ENCODE data around the gene C1GALT1. TPM values are rescaled to one million over a fixed set of nuclear protein-coding genes. Genes with fewer than 3 reads are reported as not detected.

C1GALT1 gene
- total RNA-seq, 2 experiments from 2014 or later = 40.9 to 41.9 TPM

DNA sequence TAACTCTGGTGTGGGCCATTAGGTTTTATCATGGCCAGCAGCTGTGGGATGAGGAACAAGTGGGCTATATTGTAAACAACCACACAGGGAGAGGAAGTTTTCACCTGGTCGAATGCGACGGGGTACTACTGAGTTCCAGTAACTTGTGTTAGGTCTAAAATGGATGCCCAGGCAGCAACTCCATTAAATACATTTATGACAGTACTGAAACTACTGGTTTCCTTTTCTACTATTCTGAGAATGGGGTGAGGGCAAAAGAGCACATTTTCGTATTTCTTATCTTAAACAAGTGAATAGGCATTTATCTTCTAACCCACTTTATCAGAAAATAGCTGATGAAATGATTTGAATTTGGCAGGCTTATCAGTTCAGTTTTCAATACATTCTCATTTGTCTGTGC is 109.7 kb downstream of the C1GALT1 start:
- Mint-ChIP-seq H3K27ac (no peak overlapping the region), H3K4me3 (no peak overlapping the region), H3K27me3 (no peaks in the 10 kb centered on the region), H3K9me3 (no peaks in the 10 kb centered on the region), H3K4me1 (peaks cover 3% of the 10 kb centered on the region), H3K36me3 (no peaks in the 10 kb centered on the region)
- no peak for DNase-seq

GRCh38 chr7:7292608-7293007 is 110.3 kb downstream of the C1GALT1 start:
- Mint-ChIP-seq H3K27me3 (no peaks in the 10 kb centered on the region), H3K4me3 (no peak overlapping the region), H3K36me3 (no peaks in the 10 kb centered on the region), H3K27ac (no peak overlapping the region), H3K9me3 (no peaks in the 10 kb centered on the region), H3K4me1 (peaks cover 3% of the 10 kb centered on the region)
- DNase-seq = no peak

DNA sequence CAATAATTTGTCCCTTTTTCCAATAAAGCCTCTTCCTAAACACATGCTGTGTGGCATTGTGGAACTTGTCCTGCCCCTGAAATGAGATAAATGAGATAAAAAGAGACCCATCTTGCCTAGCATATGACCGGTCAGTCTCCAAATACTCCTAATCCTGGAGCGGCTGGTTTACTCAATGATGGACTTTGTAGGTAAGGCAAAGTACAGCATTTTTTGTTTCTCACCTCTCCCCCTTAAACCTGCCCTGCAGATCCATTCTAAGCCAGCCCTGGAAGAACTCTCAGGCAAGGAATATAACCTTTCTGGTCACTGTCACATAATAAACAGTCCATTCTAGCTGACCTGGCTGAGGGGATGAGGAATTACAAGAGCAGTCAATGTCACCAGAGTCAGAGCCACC is 110.7 kb downstream of the C1GALT1 start:
- H3K36me3 Mint-ChIP-seq = no peaks in the 10 kb centered on the region
- DNase-seq = no peak
- H3K27me3 Mint-ChIP-seq = no peaks in the 10 kb centered on the region
- H3K27ac Mint-ChIP-seq = no peak overlapping the region
- H3K4me3 Mint-ChIP-seq = no peak overlapping the region
- H3K9me3 Mint-ChIP-seq = no peaks in the 10 kb centered on the region
- H3K4me1 Mint-ChIP-seq = peaks cover 3% of the 10 kb centered on the region

- H3K27me3 Mint-ChIP-seq = no peaks in the 10 kb centered on the region
- peaks cover 4% of the 10 kb centered on the region for H3K9me3 Mint-ChIP-seq
- no peaks in the 10 kb centered on the region for H3K36me3 Mint-ChIP-seq
- H3K4me1 Mint-ChIP-seq = no peaks in the 10 kb centered on the region
- no peak overlapping the region for H3K4me3 Mint-ChIP-seq
- DNase-seq = no peak
- H3K27ac Mint-ChIP-seq = no peak overlapping the region
Measured at GRCh38 chr7:7294911-7295310, 112.6 kb downstream of the C1GALT1 start.
